Activated naive CD4-positive, alpha-beta T cell treated with anti-CD3 and anti-CD28 coated beads, Interleukin-2, amount 50 U/mL, for 72 hours (primary cell): ENCODE results near the gene ZNF593. TPM values are rescaled to one million over a fixed set of nuclear protein-coding genes. Genes with fewer than 3 reads are reported as not detected.

ENCODE experiments used
- ATAC-seq, 2 donors: fragments of 150-1000 bp; cut with Tn5 transposase; 2 replicates each; pipeline ENCODE4 v1.10.0; 2021; ENCODE audit warnings: mild to moderate bottlenecking in 2 of 2, moderate library complexity in 2 of 2
- DNase-seq, 2 donors: peaks; one replicate each; pipeline ENCODE4 v3.0.0; 2021 to 2022; ENCODE audit warnings: low spot score in 2 of 2
- H3K27ac Mint-ChIP-seq, 2 donors: one replicate each; pipeline ENCODE4 v1.8.0; 2022; ENCODE audit warnings: mild to moderate bottlenecking in 2 of 2, mixed read lengths in 2 of 2
- H3K36me3 Mint-ChIP-seq, 2 donors: one replicate each; pipeline ENCODE4 v1.8.0; 2022; ENCODE audit warnings: mixed read lengths in 2 of 2
- H3K9me3 Mint-ChIP-seq, 2 donors: one replicate each; pipeline ENCODE4 v1.8.0; 2022; ENCODE audit warnings: mixed read lengths in 2 of 2
- total RNA-seq, 2 donors: library from RNA; stranded (reverse); gene quantifications; one replicate each; pipeline ENCODE4 v1.2.3, GENCODE V29; 2022

Gene ZNF593
- total RNA-seq, 2 donors from 2014 or later = 23.0 to 34.4 TPM

- ATAC-seq (peak; percentile 41 to 67), DNase-seq (peak in 1 of 2 donors; percentile 54)
- Mint-ChIP-seq H3K36me3 (no peaks in the 10 kb centered on the region), H3K9me3 (no peaks in the 10 kb centered on the region), H3K27ac (no peak overlapping the region)
These were observed 8.1 kb upstream of the ZNF593 start for GRCh38 chr1:26161415-26162219.

- no peaks in the 10 kb centered on the region for H3K9me3 Mint-ChIP-seq
- no peak overlapping the region for H3K27ac Mint-ChIP-seq
- ATAC-seq (no peak), DNase-seq (no peak)
- H3K36me3 Mint-ChIP-seq = no peaks in the 10 kb centered on the region
These were observed 7.4 kb upstream of the ZNF593 start for GRCh38 chr1:26162220-26162709.

GRCh38 chr1:26163684-26164035 is 6.0 kb upstream of the ZNF593 start:
- ATAC-seq = no peak
- Mint-ChIP-seq H3K36me3 (no peaks in the 10 kb centered on the region), H3K27ac (no peak overlapping the region), H3K9me3 (no peaks in the 10 kb centered on the region)
- DNase-seq = no peak

GRCh38 chr1:26164036-26164860 is 5.5 kb upstream of the ZNF593 start:
- peak in 1 of 2 donors; percentile 74 for DNase-seq
- H3K36me3 Mint-ChIP-seq = no peaks in the 10 kb centered on the region
- ATAC-seq = peak; percentile 69 to 80
- no peak overlapping the region for H3K27ac Mint-ChIP-seq
- no peaks in the 10 kb centered on the region for H3K9me3 Mint-ChIP-seq

- no peaks in the 10 kb centered on the region for H3K9me3 Mint-ChIP-seq
These were observed 4.6 kb upstream of the ZNF593 start for GRCh38 chr1:26164861-26165842.

GRCh38 chr1:26166719-26167281 is 2.9 kb upstream of the ZNF593 start:
- DNase-seq (no peak), ATAC-seq (no peak)

More at GRCh38 chr1:26164861-26165842, 4.6 kb upstream of the ZNF593 start:
- Mint-ChIP-seq H3K27ac (no peak overlapping the region), H3K36me3 (no peaks in the 10 kb centered on the region)
- ATAC-seq = no peak
- no peak for DNase-seq

GRCh38 chr1:26168410-26169197 is 1.1 kb upstream of the ZNF593 start, which contains the start of gene C1orf232:
TSS of gene C1orf232 (minus strand) at chr1:26168963. CDS start at chr1:26168499, 464 bp downstream.
- ATAC-seq (no peak), DNase-seq (no peak)
- Mint-ChIP-seq H3K27ac (peak within 1 kb of the TSS; percentile 88 to 91), H3K9me3 (no peaks in the 10 kb centered on the region), H3K36me3 (peaks cover 0 to 6% of the 10 kb centered on the region in 2 donors)

More at GRCh38 chr1:26166719-26167281, 2.9 kb upstream of the ZNF593 start:
- Mint-ChIP-seq H3K9me3 (no peaks in the 10 kb centered on the region), H3K27ac (no peak overlapping the region), H3K36me3 (peaks cover 0 to 6% of the 10 kb centered on the region in 2 donors)

GRCh38 chr1:26169198-26169554 is 532 bp upstream of the ZNF593 start:
- Mint-ChIP-seq H3K27ac (peak overlapping the region; percentile 55 to 91), H3K36me3 (peaks cover 0 to 6% of the 10 kb centered on the region in 2 donors)
- ATAC-seq = no peak

GRCh38 chr1:26170472-26170821 is 739 bp downstream of the ZNF593 start:
- Mint-ChIP-seq H3K27ac (peak overlapping the region; percentile 81 to 91), H3K36me3 (peaks cover 0 to 6% of the 10 kb centered on the region in 2 donors), H3K9me3 (no peaks in the 10 kb centered on the region)
- DNase-seq (no peak), ATAC-seq (no peak)

More at GRCh38 chr1:26169198-26169554, 532 bp upstream of the ZNF593 start:
- DNase-seq = no peak
- H3K9me3 Mint-ChIP-seq = no peaks in the 10 kb centered on the region

- ATAC-seq = no peak
- Mint-ChIP-seq H3K36me3 (peaks cover 0 to 6% of the 10 kb centered on the region in 2 donors), H3K9me3 (no peaks in the 10 kb centered on the region), H3K27ac (peak within 1 kb of the TSS; percentile 14 to 91)
- no peak for DNase-seq
These were observed 1.7 kb downstream of the ZNF593 start, which contains the start of gene ZNF593OS for GRCh38 chr1:26171084-26172072. TSS of gene ZNF593OS (minus strand) at chr1:26171832. CDS start at chr1:26171661, 171 bp downstream.

- ATAC-seq (no peak), DNase-seq (no peak)
- peaks cover 0 to 6% of the 10 kb centered on the region in 2 donors for H3K36me3 Mint-ChIP-seq
- no peak overlapping the region for H3K27ac Mint-ChIP-seq
- H3K9me3 Mint-ChIP-seq = no peaks in the 10 kb centered on the region
These were observed 5.6 kb downstream of the ZNF593 start for GRCh38 chr1:26175346-26175745.

GRCh38 chr1:26177182-26177684 is 7.5 kb downstream of the ZNF593 start, which contains the start of gene CNKSR1:
TSS of gene CNKSR1 (plus strand) at chr1:26177491. CDS start at chr1:26177548, 57 bp downstream.
- DNase-seq (no peak), ATAC-seq (peak in 1 of 2 donors; percentile 67)
- Mint-ChIP-seq H3K36me3 (no peaks in the 10 kb centered on the region), H3K9me3 (no peaks in the 10 kb centered on the region), H3K27ac (peak within 1 kb of the TSS; percentile 6 to 74)

- ATAC-seq = no peak
- H3K27ac Mint-ChIP-seq = no peak overlapping the region
- no peaks in the 10 kb centered on the region for H3K9me3 Mint-ChIP-seq
- DNase-seq = no peak
- H3K36me3 Mint-ChIP-seq = no peaks in the 10 kb centered on the region
These were observed 10.3 kb downstream of the ZNF593 start for GRCh38 chr1:26180010-26180506.
